Stimulated activated CD8-positive, alpha-beta memory T cell treated with anti-CD3 and anti-CD28 coated beads, Interleukin-12 subunit alpha, Interleukin-12 subunit beta, amount 100 ng/mL, for 4 hours (primary cell): Measurements from ENCODE around the gene KCTD20.

Source experiments
- DNase-seq: peaks from one replicate; pipeline ENCODE4 v3.0.0-alpha.2; 2020; ENCODE audit warnings: low read depth

The KCTD20 gene

GRCh38 chr6:36493859-36494258 lies 51.1 kb downstream of the KCTD20 start:
- DNase-seq, result no peak

- DNase-seq, result no peak
These were observed 52.3 kb downstream of the KCTD20 start for GRCh38 chr6:36495086-36495485.

DNA sequence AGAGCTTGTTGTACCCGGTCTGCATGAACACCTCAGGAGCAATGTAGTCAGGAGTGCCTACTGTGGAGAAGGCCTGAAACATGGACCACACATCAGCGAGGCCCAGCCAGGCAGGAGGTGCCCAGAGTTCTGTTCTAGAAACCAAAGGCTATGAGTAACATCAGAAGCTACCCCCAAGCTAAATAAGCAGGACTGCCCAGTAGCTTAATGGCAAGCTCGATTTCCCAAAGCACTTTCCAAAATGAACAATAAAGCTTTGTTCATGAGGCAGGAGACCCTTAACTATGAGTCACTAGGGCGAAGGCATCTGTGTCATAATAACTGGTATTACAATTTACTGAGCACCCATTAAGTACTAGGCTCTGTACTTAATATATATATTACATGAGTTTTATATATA lies 57.1 kb downstream of the KCTD20 start:
- no peak for DNase-seq

DNA sequence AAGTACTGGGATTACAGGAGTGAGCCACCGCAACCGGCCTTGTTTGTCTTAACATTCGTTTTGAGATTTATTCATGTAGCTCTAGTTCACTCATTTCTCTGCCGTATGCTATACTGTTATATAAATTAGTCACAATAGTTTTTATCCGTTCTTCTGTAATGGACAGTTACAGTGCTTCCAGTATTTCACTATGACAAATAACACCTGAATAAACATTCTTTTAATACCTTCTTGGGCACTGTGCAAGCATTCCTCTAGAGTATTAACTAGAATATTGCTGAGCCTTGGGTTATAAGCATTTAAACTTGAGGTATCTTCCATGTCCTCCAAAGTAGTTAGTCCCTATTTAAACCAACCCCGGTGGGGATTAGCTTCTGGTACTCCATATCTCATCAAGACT lies 58.9 kb downstream of the KCTD20 start:
- DNase-seq, result no peak

GRCh38 chr6:36504181-36504580 lies 61.4 kb downstream of the KCTD20 start:
- DNase-seq, result no peak

DNA sequence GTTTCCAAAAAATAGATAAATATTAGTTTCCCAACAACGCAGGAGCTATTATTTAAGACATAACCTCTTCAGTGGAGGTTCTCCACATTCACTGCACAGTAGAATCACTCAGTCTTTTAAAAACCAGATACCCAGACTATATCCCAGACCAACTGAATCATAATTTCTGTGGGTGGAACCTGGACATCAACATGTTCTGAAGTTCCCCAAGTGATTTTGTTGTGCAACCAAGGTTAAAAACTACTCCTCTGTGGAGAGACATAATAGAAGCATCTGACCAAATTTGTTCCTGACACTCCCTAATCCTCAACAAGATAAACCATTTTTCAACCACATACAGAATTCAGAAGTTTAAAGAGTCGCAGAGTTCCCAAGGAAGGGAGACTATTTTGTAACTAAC lies 62.2 kb downstream of the KCTD20 start:
- DNase-seq, result no peak

DNA sequence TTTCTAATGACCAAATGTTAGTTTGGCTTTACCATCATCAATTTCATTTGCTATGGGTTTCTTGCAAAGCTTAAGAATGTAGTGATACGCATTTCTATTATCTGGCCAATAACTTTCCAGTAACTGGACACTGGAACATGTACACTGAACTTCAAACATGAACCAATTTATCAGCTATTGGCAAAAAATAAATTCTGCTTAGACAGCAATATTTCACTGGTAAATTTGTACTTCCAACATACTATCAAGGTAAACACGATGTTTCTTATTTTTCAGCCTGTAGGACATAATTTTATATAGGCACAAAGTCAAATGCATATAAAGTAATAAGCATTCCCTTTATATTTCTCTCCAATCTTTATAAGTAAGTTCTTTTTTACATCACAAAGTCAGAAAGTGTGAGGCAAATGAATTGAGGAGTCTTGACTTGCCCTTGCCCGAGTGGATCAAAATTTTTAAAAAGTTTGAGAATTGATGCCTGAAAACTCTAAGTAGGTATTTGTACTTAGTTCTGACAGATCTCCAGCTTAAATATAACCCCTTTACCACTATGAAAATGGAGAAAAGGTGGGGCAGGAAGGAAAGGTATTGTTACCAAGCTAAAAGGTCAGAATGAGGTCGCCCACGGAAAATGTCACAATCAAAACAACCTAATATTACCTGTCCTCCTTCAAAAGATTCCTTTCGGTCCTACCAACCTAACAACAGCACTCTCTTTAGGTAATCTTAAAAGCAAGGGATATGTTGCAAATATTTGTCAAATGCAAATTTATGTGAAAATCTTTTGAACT lies 63.1 kb downstream of the KCTD20 start:
- DNase-seq, result no peak

DNA sequence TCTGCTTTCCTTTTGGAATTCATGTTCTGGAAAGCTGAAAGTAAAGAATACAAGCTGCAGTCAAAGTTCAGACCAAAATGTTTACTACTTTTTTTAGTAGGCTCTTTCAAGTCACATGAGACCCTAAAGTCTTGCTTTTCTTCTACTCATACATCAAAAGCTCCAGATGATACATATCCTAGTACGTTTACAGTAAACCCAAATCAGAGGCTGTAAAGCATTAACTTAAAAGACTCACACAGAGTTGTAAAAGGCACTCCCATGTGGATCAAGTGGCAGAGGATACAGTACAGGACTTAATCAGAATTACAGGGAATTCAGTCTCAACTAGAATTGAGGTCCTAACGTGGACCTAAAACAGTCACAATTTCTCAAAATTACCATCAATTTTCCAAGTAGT lies 63.8 kb downstream of the KCTD20 start:
- DNase-seq, result no peak

DNA sequence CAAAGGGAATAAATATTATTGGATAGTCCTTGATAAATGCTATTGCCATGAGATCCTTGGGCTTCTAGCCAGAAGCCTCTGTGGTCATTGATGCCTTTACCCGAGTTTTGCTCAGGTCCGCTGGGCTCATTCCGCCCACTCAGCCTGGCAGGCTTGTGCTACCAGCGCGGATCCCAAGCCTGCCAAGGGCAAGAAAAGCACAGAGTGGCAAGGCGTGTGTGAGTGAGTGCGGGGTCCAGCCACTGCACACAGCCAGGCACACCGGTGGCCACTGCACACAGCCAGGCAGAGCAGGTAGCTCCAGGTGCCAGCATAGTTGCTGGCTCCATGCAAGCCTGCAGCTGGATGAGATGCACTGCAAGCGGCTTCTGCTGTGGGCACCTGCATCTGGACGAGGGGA lies 65.7 kb downstream of the KCTD20 start:
- DNase-seq, result no peak

GRCh38 chr6:36510365-36510764 lies 67.6 kb downstream of the KCTD20 start:
- no peak for DNase-seq

- DNase-seq, result no peak
These were observed 72.0 kb downstream of the KCTD20 start for GRCh38 chr6:36514554-36515456.

GRCh38 chr6:36515844-36516243 lies 73.0 kb downstream of the KCTD20 start:
- no peak for DNase-seq

DNA sequence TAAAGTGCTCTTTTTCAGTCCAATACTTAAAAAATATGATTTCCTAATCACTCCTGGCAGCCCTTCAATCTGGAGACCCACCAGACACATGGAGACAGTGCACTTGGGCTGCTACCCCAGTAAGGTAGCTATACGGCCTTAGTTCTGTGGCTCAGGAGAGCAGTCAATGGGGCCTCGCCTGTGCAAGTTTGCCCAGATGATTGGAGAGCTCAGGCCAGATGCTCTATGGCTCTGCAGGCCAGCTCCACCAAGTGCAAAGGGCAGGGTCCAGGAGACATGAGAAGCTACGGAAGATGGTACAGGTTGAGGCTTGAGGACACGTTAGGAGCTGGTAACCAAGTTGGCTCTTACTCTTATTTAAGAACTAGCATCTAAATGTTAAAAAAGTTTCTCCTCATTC lies 73.8 kb downstream of the KCTD20 start:
- no peak for DNase-seq

- no peak for DNase-seq
These were observed 74.2 kb downstream of the KCTD20 start for GRCh38 chr6:36516988-36517387.

GRCh38 chr6:36517408-36517807 lies 74.6 kb downstream of the KCTD20 start:
- DNase-seq, result no peak

- DNase-seq, result no peak
These were observed 76.6 kb downstream of the KCTD20 start for GRCh38 chr6:36519352-36519751.

DNA sequence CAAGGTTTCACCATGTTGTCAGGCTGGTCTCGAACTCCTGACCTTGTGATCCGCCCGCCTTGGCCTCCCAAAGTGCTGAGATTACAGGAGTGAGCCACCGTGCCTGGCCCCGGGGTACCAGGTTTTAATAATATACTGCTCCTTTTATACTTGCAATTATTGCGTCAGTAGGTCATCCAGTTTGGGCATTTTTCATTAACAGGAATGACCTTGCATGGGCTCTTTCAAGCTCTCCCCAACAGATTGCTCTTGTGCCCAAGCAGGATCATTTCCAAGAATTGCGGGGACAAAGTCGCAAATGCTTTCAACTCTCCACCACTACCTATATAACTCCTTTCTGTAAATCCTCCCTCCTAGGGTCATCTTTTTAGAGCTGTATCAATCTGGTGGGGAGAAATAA lies 80.7 kb downstream of the KCTD20 start:
- DNase-seq, result no peak

DNA sequence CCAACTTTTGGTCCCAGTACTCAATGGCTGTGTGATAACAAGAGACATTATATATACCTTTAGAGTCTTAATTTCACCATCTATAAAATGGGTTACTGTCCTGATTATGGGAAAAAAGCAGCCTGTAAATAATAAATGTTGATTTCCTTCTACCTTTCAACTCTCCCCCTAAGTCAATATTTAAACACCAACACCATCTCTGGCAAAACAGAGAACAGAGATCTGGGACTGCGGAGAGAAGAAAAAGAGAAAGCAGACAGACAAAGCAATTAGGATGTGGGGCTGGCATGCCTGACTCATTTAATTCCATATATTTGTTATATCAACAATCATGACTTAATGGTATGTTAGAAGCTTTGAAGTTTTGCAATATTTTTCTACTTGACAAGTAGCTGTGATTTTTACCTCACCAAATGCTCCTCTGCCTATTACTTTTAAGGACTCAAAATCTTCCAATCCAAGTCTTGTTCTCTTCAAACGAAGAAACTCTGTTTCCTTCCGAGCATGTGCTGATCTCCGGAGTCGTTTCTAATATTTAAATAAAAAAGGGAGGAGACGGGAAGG lies 81.2 kb downstream of the KCTD20 start:
- DNase-seq, result no peak

DNA sequence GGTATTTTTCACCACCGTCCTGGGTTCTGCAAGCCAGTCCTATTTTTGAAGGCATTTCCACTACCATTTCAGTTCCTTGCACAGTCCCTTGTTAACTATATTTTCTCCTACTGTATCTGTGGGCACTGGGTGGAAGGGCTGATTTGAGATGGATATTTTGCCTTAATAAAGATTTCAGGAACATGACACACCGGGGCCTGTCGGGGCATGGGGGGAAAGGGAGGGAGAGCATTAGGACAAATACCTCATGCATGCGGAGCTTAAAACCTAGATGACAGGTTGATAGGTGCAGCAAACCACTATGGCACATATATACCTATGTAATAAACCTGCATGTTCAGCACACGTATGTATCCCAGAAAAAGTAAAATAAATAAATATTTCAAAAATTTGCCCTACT lies 82.1 kb downstream of the KCTD20 start:
- no peak for DNase-seq

DNA sequence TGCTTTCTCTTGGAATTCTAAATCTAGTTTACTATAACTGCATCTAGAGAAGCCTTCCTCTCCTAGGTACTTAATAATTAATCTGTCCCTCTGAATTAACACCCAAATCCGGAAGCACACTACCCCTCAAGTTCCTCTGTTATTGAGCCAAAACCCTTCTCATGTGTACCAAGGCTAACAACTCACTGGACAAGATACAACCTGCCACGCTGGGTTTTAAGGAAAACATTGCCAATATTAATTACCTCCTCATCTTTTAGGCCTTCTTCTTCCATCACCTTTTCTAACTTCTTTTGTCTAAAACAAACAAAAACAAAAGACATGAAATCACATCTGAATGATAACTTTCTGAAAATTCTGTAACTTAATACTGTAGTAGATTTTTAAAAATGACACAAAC lies 82.5 kb downstream of the KCTD20 start:
- no peak for DNase-seq

DNA sequence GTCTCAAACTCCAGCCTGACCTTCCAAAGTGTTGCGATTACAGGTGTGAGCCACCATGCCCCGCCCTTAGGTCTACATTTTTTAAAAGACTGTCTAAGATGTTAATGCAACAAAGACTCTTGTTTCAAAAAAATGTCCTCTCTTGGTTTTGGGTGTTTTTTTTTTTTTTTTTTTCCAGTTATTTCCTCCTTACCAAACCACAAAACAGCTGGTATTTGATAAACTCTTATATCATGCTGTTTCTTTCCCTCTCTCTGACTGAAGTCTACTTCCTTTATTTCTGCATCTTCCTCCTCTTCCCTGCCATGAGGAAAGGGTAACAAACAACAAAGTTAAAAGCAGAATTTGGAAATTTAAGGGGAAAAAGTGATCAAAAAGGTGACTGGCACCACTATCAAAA lies 83.3 kb downstream of the KCTD20 start:
- DNase-seq, result no peak

DNA sequence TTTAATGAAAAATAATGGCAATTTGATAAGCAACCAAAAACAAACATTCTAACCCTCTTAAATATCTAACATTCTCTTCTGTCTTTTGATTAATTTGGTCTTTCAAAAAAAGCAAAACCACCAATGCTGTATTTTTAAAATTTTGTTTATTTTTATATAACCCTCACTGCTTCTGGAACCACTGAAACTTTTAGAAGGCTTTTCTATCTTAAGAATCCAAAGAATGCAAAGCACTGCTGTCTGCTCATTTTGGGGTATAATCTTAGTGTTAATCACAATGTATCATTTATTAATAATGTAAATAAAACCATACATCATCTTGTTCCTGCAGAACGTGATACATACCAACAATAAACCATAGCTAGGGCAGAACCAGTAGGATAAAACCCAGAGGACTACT lies 90.5 kb downstream of the KCTD20 start:
- no peak for DNase-seq
